ENCODE measurements around the gene RND3. TPM values are rescaled to one million over a fixed set of nuclear protein-coding genes. Genes with fewer than 3 reads are reported as not detected.
A peak's percentile ranks its signal among the peaks of the same experiment; 100 is the strongest.

The RND3 gene
- polyA plus RNA-seq, 5 donors: 85.3 to 146 (median 111) TPM

DNA sequence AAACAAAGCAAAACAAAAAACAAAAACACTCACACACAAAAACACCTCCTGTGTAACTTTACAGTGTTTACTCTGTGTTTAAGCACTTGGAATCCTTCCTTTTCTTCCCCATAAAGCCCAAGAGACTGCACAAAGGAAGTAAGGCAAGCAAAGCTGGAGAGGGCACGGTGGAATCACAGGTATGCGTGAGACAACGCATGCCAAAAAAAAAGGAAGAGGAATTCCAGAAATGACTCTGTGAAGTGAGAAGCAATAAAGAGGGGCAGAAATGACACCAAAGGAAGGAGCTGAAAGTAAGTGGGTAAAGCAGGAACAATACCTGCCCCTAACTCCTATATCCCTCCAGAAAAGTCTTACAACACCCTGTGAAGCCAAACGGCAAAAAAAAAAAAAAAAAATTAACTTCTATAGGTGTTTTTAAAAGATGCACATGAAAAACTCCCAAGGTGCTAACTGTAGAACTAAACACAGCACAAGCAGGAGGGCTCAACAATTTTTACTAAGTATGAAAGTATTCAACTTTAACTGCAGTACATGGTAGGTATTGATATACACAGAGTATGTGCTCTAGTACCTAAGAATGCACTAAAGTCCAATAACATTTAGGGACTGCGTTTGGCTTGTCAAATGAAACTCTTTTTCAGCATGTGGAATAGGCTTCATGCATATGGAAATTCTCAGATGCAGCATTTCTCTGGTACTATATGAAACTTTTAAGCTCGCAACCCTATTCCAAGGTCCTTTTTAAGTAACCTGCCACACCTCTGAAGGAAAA is 9.1 kb downstream of the RND3 start:
- DNase-seq: no peak

DNA sequence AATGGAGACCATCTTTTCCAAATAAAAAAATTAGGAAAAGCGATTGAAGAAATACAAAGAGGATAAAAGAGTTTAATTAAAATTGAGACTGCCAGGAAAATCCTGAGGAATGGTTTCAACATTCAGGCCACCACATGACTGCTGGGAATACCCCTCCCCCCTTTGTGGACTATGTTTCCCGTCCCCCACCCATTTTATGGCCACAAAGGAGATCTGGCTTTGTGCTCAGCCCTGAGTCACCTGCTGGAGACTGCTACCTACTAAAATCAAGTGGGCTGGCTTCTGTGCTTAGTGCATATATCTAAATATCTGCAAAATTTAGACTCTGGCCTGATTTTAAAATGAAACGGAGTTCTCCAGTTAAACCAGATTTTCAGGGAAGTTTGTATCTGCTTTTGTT is 10.1 kb downstream of the RND3 start:
- no peak for DNase-seq

DNA sequence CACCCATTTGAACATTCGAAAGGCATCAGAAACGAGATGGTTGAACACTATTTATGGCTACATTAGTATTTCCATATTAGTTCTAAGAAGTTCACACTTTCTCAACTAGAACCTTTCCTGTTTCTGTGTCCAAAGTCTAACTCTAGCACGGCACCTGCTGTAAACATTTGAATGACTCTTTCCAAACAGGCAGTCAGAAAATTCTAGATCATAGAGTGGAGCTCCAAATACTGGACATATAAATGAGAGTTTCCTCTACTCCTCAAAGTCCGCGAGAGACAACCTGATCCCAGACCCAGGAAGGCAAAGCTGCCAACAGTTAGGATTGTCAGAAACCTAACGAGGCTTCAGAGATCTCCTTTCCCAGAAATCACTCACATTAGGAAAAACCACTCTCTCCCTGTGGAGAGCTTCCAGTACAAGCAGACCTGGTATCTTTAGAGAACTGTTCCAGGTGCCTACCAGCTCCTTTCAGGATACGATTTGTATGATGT is 10.6 kb downstream of the RND3 start:
- no peak for DNase-seq

DNA sequence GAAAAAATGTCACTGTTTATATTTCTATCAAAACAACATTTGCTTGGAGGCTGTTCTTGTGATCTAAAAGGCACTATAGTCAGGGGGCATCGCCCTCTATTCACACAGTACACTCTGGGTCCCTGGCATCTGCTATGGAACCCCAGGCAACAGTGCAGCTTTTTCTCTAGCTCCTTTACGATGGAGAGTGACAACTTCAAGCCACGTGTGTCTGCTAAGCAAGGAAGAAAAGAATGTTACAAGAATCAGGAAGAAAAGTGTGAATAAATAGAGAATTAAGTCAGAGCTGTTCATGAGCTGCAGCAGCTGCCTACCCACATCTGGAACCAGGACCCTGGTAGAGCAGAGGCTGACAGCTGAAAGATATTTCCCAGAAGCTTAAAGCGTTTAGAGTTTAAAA is 11.2 kb downstream of the RND3 start:
- DNase-seq: peak in 1 of 2 donors; percentile 34

DNA sequence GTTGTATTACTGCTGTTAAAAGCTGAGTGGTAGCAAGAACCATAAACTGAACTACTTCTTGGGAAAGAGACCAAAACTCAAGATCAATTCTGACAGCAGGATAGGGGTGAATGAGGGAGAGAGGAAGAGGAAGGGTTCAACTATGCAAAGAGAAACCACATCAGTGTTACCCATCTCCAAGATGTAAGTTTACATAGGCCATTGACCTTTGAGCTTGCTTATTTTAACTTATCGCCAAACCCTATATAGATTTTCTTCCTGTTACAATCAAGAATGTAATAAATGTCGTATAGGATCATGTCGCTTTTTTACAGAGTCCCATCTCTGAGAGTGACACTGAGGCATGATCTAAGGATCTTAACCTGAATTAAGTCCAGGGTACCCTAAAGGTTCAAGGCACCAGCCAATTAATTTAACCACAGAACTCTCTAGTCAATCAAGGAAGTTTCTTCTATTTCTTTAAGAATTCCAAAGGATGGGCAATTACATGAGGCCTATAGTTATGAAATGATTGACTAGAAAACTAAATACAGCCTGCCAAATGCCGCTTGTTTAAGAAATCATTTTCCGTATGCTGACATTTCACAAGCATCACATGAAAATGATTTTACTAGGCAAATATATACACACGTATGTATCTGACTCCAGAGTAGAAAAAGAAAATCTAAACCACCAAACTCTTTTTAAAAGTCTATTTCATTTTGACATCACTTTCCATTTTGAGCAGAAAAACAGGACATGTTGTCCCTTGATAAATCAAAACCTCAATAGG is 11.8 kb downstream of the RND3 start:
- no peak for DNase-seq

DNA sequence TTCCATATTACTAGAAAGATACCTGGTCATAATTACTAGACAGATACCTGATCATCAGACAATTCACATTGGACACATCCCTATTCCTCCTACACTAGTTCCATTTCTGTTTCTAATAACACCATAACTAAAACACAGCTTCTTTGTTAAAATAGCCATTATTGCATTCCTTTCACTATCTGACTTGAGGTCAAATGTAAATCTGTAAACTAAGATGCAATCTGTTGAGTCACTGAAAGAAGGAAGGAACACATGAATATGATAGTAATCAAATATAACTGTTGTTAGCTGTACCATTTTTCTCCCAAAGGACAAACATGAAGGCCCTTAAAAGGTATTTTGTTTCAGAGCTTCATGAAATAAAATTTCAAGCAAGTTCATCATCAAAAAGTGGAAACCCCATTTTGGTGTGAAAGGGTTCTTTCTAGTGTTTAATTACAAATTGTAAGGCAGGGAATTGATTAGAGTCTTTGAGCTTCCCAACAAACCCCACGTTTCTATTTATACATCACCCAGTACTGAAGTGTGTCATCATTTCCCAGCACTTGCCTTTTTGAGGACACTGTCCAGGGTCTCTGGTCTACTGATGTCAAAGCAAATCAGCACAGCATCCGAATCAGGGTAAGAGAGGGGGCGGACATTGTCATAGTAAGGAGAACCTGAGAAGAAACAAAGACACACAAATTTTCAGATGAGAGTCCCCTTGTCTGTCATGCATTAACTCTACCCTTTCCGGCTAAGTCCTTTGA is 13.0 kb downstream of the RND3 start:
- DNase-seq: no peak

DNA sequence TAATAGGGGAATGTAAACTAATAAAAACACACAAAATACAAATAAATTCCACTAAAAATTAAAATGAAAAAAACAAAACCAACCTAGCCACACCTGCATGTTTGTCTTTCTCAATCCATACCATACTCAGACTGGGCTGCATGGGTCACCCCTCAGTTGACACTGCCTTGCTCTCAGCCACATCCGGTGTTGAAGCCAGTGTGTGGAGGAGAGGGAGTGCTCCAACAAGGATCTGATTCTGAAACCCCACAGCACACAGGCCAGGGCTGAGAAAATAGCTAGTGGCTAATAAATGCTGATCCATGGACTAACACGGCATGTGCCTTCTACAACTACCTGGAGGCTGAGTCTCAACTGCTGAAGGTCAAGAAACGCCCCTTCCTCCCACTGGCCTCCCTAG is 13.7 kb downstream of the RND3 start:
- DNase-seq: no peak

DNA sequence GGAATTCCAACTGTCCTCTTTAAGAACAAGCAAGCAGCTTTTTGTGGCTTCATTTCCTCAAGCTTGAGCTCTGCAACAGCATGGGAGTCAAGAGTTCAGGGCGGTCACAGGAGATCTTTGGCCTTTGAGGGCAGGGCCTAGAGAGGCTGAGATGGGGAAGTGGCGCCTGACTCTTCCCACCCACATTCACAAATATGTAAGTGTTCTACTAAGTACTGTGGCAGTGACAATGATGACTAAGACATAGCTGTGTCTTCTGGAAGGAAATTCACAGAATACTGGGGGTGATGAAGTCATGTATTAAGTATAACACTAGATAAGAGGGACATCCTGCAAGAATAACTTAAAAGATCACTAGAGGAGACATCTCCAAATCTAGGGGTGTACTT is 15.0 kb downstream of the RND3 start:
- DNase-seq: no peak

DNA sequence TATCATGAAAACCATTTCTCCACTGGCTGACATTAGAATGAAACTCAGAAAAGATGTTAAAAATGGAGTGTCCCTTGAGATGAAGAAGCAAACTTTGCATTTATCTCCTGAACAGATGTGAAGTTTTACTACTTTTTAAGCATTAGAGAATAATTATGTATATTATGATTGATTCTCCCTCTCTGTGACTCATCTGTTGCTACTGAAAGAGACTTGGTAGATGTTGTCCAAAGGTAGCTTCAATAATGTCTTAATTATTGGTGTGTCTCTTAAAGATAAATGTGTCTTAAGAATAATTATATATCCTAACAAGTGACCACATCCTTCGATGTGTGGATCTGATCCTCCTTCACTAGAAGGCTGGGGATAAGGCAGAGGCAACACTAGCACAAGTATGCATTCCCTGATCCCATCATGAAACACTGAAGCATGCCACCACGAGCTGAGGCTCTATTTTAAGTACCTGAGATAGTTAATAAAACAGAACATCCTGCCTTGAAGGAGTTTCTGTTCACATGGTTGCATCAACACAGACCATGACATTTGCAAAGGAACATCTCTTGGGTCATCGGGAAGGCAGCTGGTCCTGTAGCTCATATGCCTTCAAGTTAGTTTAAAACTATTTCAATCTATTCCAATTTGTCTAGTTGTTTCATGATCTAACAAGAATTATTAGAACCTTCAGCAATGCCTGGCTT is 15.5 kb downstream of the RND3 start:
- no peak for DNase-seq

DNA sequence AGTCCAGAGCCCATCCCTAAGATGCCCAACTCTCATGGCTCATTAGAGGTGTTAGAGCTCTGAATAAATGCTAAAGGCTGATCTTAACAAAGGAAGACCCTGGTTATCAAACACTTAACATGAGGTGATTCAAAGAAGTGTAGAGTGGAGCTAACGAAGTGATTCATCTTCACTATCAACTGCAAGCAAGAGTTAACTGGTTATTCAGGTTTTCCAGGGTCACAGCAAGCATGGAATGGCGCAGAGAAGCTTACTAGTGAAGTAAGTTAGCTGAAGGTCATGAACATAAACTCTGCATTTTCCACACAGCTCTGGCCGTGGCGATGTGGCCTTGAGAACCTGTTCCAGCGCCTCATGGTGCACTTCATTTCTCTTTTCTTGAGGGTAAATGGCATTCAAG is 17.0 kb downstream of the RND3 start:
- DNase-seq: no peak

DNA sequence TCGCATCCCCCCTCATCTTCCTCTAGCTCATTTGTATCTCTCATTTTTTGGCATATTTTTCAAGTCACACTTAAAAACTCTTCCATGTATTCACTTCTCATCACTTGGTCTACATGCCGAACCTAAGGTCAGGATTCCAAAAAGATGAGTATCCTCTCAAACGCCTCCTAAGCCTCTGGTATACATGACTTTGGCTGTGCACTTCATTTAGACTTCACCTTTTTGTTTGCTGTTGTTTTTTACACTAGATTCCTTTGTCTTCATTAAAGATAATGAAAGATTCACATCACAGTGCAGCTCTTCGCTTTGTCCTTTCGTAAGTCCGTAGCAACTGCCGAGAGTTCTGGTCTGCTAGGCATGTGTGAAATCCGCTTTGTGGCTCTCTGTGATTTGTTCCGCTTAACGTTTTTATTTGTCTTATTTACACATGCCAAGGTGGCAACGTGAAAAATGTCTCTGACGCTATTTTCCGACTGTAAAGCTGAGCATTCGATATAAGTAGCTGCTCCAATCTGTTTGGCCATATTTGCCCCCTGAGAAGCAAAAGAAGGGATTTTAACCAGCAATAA is 17.7 kb downstream of the RND3 start:
- DNase-seq: no peak

DNA sequence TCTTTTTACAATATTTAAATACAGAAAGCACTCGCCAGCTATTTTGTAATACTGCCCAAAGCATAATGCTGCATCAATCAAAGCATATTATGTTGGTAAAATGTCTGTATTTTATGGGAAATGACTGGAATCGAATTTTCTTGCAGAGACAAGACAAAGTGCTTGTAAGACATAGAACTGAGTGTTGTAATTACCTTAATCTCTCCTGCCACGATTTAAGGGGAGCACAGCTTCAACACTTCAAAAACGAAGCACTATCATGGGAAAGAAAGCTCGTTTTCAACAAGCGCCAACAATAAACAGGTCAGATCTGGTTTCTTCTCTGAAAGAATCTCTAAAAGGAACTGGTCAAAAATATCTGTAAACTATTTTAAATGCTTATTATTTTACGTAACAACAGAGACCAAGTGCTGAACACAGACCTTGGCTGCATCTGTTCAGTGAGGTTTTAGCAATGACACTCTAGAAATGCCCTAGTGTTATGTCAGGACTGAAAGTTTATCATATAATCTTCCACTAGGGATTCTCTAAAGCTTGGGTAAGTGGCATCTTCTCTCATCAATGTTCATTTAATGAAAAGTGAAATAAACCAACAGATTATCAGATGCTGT is 19.0 kb downstream of the RND3 start:
- DNase-seq: no peak

DNA sequence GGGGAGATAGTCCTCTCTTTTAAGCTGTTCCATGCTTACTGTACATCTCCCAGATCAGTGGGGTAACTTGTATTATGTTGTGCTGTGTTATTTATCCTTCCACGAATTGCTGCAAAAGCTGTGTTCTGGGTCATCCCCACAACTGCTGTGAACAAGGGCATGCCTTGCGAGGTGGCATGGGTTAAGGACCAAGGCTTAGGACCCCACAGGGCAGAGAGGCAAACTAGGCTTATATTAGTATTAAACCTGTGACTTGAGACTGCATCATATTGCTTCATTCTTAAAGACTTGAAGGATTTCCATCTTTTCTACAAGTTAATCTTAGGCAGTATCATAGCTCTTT is 19.9 kb downstream of the RND3 start:
- no peak for DNase-seq

DNA sequence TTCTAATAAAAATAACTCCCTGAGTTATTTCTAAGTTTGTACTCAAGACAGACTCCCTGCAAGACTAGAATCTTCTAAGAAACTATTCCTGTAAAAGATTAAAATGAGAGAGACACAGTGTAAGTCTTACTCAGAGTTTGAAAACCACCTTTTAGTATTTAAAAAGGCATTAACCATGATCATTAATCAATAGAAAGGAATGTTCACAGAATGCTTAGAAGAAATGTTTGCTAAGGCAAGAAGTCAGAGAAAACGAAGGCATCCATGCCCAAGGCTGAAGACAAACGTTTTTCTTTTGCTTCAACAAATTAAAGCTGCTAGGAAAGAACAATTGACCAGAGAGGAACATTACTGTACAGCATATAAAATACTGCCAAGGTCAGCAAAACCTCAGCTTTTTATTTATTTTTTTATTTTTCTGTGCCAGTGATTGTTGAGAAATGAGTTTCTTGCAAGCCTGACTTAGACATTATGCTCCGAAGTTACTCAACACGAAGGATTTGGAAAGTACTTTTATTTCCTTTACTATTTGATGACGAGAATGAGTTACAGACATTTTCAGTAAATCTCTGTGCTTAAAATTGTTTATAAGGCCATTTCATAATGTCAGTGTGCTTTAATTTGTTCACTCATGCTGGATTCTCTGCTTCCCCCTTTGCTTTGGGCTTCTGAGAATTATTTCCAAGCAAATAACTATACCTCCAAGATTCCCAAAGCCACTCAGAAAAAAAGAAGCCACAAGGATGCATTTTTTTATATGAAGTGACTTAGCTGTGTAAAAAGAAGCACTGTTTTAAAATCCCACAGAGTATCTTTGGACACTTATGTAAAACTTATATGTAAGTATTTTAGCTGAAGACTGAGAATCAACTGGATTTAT is 20.5 kb downstream of the RND3 start:
- DNase-seq: peak in 1 of 2 donors; percentile 51

DNA sequence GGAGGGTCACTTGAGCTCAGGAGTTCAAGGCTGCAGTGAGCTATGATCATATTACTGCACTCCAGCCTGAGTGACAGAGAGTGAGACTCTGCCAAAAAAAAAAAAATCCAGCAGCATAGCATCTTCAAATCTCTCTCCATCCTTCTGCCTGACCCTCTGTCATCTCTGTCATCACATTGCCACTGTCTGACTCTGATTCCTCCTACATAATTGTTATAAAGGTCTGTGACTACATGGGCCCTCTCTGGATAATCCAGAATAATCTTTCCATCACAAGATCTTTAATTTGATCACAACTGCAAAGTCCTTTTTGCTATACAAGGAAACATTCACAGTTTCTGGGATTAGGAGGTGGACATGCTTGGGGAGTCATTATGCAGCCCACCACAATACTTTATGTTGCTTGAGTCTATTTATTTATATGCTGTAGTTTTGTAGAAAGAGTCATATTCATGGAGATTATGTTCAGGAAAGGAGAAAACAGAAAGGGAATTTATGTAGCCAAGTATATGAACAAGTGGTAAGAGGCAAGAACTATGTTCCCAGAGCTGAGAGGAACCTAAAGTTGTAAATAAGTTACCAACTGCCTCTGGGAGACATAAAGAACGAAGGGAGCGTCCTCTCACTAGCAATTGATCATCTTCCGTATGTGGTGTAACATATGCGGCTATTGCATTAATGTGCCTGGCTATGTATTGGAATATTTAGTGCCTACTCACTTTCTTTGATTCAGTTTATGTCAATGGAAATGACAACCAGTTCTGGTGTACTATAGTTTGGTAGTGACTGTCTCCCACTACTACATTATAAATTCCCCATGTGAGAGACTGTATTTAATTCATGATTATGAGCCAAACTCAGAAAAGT is 21.5 kb downstream of the RND3 start:
- DNase-seq: no peak

DNA sequence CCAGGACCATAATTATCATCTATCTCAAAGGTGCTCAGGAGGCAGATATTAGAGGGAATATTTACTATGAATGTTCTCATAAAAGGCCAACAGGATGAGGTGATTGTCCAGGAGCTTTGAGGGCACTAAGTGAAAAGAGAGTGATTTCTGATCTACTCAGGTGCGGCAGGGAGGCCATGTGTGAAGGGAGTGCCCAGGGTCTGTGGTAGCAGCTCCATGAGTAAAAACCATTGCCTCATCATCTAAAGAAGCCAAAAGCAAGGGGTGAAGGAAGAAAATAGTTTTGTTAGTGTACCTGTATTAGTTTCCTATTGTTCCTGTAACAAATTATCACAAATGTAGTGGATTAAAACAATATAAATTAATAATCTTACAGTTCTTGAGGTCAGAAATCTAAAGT is 22.5 kb downstream of the RND3 start:
- DNase-seq: no peak

DNA sequence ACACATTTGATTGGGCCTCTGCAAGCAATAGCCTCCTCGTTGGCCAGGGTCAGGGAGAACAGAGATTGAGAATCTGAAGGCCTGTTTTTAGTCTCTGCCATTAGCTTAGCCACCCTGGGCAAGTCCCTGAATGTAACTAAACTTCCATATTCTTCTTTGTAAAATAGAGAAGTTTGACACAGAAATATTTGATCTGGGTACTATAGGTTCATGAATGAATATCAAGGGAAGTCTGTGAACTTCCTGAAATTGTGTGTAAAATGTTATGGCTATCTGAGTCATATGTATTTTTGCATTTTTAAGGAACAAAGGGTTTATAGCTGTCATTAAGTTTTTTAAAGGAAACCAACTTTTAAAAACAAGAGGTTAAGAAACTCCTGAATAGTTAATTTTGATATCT is 23.2 kb downstream of the RND3 start:
- no peak for DNase-seq

DNA sequence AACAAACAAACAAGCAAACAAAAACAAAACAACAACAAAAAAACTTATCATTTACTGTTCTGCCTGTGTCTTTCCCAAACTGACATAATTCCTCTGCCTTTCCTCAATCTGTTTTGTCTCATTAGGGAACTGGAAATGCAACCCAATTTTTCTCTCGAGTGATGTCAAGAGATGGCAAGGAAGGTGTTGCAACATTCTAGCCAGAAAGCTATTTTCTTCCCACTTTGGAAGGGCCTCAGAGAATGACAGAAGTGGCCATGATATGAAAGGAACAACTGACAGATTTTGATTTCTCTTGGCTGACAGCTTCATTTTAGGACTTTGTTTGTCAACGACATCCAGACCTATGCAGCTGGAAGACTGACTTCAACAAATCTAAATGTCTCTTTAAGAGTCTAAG is 24.7 kb downstream of the RND3 start:
- peak in 1 of 2 donors; percentile 51 for DNase-seq

DNA sequence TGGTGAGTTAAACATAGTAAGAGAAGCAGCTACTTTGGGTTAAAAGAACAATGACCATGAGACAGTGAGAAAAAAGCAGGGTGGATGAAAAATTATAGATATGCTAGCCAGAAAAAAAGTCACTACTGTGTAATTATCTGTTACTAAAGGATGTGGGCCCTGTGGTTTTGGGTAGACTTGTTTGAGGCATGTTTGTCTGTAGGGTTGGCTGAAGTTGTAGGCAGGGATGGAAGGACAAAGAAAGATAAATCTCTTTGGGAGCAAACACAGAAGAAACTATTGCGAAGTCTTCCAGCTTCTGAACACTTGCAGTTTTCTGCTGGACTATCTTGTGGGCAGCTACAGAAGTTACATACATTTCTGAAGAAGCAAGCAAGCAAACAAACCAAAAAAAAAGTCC is 28.2 kb downstream of the RND3 start:
- DNase-seq: no peak
